Vagina (tissue), 2 donors: ENCODE results near the gene PPIL4.

Experiments
- CTCF ChIP-seq, 3 experiments: fragments of 450-650 bp in 2 of 3; fragments of 200-600 bp in 1 of 3; sonication (generic) in 1 of 3; IDR thresholded peaks; one replicate each; pipeline ENCODE4 v1.5.1; 2017 to 2019; ENCODE audit warnings: antibody characterized with exemption in 3 of 3, mild to moderate bottlenecking in 2 of 3, moderate library complexity in 2 of 3
- POLR2A ChIP-seq, 2 donors: fragments of 450-650 bp; IDR thresholded peaks; one replicate each; pipeline ENCODE4 v1.6.1; 2017; ENCODE audit warnings: antibody characterized with exemption in 2 of 2, mild to moderate bottlenecking in 2 of 2, moderate library complexity in 2 of 2
- POLR2AphosphoS5 ChIP-seq, 2 donors: sonication (generic); formaldehyde crosslinking; IDR thresholded peaks; one replicate each; pipeline ENCODE4 v1.9.0; 2017; ENCODE audit warnings: antibody characterized with exemption in 2 of 2, mild to moderate bottlenecking in 2 of 2, low read depth in 1 of 2; ENCODE audit not compliant: insufficient read depth in 1 of 2

GRCh38 chr6:149581349-149581748 lies 35.5 kb upstream of the PPIL4 start:
- TF ChIP-seq POLR2A (IDR thresholded peaks at IDR 0.05), result no peak
- TF ChIP-seq CTCF (IDR thresholded peaks at IDR 0.05), result no peak
- no peak for TF ChIP-seq POLR2AphosphoS5 (IDR thresholded peaks at IDR 0.05; ENCODE audit: insufficient read depth in 1 of 2, low read depth in 1 of 2)
